HG03575 (cell line): ENCODE data around the gene OLA1.
A peak's percentile ranks its signal among the peaks of the same experiment; 100 is the strongest.
"Not testable (repeated sequence)": the region's sequence is repeated elsewhere in the genome, so short reads cannot be mapped to it uniquely, and the experiment has no call there.

Experiments
- ATAC-seq: cut with Tn5 transposase; IDR thresholded peaks from one replicate; pipeline ENCODE4 v1.9.1; 2021; ENCODE audit not compliant: unreplicated experiment, insufficient number of reproducible peaks, low FRiP score; ENCODE audit errors: extremely low read depth

OLA1 gene

DNA sequence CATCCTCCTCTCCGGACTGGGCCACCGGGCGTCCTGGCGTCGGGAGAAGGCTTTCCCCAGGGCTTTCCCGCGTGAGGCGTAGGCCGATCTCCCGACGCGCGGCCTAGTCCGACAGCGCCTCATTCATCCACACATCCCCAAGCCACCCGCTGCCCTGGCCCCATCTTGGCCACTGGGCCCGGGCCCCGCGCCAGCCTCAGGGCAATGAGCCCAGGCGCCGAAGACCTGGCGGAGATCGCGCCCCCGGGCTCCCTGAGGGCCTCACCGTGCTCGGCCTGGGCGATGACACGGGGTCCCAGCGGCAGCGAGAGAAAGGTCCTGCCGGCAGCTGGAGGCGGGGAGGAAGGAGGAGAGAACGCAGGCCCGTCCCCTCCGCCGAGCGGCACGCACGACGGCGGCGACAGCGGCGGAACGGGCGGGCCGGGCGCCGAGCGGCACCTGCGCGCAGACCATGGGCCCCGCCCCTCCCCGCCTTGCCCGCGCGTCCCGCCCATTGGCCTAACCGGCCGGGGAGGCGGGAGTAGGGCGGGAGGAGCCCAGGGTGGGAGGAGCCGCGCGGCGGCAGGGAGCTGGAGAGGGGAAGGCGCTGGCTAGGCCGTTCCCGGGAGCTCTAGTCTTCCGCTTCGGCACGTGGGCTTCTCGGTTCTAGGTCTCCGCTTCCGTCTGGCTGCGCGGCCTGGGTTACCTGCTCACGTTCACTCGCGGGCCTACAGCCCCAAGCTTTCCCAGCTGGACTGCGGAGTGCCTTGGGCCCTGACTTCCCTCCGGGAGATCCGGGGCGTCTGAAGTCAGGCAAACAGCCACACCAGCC lies at the start of gene OLA1:
Gene OLA1, minus strand, starts transcription at position 346 of the 811 bp plus-strand sequence. CDS start 1,717 bp downstream, outside the sequence.
- ATAC-seq = peak; percentile 70

DNA sequence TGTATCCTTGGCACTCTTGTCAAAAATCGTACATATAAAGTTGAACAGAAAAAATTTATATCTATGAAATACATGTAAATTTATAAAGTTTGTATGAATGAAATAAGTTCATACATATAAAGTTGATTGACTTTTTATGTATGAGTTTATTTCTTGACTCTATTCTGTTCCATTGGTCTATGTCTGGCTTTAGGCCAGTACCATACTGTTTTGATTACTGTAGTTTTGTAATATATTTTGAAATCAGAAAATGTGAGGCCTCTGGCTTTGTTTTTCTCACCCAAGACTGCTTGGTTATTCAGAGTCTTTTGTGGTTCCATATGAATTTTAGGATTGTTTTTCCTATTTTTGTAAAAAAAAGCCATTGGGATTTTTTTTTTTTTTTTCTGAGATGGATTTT lies 44.6 kb upstream of the OLA1 start:
- ATAC-seq = no peak

DNA sequence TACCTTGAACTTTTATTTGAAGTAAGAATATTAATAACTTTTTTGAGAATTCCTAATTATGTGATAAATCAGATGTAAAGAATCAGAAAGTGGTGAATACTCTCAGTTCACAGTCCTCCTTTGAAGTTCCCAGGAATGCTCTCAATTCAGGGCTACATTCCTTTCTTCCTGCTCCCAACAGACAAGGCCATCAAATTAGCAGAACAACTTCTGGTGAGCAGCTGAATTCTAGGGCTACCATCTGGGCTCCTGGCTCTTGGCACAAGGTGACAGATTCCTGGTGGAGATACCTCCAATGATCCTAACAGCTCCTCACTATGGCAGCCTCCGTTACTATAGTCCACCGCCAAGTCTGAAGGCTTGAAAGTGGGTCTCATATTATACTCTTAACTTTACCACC lies 37.8 kb upstream of the OLA1 start:
- no peak for ATAC-seq

DNA sequence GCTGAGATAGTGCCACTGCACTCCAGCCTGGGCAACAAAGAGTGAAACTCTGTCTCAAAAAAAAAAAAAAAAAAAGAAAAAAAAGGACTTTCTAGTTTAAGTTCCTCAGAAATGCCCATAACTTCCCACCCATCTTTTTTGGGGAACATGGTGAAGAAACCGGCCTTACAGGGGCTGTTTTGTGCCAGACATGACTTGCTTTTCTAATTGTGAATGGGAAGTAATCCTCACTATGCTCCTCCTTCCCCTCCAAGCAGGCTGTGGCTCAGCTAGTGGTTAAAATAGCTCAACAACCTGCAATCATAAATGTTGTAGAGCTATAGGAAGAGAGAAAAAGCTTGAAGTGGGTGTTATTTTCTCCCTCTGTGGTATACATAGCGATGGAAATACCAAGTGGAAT lies 34.1 kb upstream of the OLA1 start:
- no peak for ATAC-seq

DNA sequence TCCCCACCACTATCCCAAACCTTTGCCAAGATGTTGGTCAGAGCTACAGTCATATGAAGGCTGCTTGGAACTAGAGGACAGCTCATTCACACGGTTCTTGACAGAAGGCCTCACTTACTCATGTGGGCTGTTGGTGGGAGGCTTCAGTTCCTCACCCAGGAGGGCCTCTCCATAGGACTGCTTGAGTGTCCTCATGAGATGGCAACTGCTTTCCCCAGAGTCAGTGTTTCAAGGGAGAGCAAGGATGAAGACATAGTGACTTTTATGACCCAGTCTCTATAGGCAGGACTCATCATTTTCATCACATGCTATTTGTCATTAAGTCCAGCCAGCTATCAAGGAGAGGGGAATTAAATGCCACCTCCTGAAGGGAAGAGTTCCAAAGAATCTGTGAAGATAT lies 33.4 kb upstream of the OLA1 start:
- no peak for ATAC-seq

DNA sequence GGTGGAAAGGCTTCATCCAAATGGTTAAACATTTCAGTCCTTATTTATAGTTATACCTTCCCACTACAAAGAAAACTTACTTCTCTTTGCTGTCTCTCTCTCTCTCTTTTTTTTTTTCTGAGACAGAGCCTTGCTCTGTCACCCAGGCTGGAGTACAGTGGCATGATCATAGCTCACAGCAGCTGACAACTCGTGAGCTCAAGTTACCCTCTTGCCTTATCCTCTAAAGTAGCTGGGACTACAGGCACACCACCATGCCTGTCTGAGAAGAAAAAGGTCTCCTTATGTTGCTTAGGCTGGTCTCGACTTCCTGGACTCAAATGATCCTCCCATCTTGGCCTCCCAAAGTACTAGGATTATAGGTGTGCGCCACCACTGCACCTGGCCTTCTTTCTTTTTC lies 32.3 kb upstream of the OLA1 start:
- no peak for ATAC-seq

DNA sequence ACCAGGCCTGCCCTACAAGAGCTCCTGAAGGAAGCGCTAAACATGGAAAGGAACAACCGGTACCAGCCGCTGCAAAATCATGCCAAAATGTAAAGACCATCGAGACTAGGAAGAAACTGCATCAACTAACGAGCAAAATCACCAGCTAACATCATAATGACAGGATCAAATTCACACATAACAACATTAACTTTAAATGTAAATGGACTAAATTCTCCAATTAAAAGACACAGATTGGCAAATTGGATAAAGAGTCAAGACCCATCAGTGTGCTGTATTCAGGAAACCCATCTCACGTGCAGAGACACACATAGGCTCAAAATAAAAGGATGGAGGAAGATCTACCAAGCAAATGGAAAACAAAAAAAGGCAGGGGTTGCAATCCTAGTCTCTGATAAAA lies 21.9 kb upstream of the OLA1 start:
- not testable (repeated sequence) for ATAC-seq

DNA sequence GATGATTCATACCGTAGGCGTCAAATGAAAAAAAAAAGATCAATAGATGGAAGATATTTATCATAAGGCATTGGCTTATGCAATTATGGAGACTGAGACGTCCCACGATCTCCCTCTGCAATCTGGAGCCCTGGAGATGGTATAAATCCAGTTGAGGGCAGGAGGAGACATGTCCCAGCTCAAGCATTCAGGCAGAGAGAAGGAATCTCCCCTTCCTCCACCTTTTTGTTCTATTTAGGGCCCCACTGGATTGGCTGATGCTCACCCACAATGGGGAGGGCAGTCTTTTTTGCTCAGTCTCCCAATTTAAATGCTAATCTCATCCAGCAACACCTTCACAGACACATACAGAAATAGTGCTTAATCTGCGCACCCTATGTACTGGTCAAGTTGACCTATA lies 18.0 kb upstream of the OLA1 start:
- ATAC-seq = no peak

DNA sequence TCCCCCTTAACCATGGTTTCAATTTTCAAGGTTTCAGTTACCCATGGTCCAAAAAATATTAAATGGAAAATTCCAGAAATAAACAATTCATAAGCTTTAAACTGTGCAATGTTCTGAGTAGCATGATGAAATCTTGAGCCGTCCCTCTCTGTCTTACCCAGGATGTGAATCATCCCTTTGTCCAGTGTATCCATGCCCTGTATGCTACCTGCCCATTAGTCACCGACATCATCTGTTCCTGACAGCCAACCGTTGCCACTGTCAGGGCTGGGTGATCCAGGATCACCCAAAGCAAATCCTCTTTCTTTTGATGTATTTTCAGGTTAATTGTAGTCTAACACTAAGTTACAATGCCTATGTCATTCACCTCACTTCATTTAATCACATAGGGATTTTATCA lies 15.7 kb upstream of the OLA1 start:
- no peak for ATAC-seq

DNA sequence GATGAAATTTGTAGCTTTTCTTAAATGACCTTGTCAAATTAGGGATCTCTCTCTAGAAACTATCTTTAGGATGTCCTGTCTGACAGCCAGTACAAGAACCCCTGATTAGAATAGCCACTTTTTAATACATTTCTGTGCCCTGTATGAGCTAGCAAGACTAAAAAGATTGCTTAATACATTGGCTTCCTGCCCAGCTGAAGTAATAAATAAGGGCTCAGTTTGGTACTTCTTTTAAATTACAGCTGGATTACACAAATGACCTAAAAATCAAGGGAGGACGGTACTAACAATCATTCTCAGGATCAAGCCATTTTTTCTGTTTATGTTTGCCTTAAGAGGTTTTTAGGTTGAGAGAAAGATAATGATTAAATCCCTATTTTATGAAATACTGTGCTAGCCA lies 11.6 kb upstream of the OLA1 start:
- no peak for ATAC-seq

DNA sequence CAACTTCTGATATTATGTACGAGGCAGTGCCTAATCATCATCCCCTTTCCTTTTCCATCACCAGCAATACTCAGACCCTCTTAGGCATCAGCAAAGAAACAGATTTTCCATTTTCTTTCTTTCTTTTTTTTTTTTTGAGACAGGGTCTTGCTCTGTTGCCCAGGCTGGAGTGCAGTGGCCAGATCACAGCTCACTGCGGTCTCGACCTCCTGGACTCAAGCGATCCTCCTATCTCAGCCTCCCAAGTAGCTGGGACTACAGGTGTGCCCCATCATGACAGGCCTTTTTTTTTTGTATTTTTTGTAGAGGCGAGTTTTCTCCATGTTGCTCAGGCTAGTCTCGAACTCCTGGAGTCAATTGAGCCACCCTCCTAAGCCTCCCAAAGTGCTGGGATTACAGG lies 5.9 kb upstream of the OLA1 start:
- no peak for ATAC-seq

DNA sequence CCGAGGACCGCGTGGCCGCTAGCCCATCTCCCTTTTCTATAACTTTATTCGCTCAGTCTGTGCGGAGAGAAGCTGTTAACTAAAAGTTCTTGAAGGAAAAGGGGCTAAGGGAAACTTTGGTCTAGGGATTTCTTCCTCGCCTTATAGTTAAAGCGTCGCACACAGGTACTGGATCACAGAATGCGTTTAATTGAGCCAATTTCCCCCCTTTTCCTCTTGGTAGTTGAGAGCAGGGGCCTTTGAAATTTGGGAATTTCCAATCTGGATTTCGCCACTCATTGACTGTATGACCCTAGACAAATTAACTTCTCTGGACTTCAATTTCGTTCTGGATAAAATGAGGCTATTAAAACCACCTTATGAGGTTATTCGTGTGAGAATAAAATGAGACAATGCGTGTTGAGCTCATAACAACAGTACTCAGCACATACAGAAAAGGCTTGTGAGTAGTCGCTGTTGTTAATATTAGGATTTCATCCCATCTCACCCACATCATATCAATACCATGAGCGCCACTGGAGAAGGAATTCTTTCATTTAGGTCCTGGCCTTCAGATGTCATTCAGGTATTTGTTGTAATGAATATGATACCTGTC lies 763 bp upstream of the OLA1 start:
- ATAC-seq = no peak

DNA sequence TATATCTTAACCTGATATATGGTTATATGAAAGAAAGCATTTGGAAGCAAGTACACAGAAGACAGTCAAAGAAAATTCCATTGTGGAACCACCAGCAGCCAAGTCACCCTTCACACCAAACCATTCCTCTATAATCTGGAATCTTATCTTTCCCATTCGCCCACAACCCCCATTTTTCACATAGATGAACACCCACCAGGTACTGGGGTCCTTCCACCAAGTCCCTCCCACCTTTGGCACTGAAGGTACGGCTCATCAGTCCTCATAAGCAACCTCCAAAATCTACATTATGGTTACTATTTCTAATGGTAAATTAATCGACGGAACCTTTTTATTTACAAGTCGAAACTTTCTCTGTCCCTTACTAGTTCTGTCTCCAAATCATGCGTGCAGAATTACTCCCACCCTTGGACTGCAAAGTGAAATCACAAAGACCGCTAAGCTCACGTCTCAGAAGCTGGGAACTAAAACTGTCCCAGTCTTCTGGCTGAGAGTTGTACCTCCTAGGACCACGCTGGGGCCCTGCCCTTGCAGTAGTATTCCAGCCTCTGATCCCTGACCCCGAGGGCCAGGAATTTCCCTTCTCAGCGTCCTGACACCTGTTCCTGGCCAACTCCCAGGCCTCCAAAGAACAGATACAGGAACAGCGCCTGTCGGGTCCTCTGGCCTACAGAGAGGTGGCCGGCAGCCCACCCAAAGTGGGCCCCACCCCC lies 702 bp downstream of the OLA1 start:
- no peak for ATAC-seq

DNA sequence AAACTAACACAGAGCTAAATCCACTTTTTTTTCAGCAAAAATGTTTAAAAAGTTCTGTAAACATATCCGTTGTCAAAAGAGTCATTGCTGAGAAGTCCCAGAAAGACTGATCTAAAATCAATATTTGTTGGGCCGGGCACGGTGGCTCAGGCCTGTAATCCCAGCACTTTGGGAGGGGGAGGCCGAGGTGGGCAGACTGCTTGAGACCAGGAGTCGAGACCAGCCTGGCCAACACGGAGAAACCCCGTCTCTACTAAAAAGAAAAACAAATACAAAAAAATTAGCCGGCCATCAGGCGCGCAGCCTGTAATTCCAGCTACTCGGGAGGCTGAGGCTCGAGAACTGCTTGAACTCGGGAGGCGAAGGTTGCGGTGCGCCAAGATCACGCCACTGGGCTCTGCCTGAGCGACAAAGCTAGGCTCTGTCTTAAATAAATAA lies 1.4 kb downstream of the OLA1 start:
- ATAC-seq = no peak

DNA sequence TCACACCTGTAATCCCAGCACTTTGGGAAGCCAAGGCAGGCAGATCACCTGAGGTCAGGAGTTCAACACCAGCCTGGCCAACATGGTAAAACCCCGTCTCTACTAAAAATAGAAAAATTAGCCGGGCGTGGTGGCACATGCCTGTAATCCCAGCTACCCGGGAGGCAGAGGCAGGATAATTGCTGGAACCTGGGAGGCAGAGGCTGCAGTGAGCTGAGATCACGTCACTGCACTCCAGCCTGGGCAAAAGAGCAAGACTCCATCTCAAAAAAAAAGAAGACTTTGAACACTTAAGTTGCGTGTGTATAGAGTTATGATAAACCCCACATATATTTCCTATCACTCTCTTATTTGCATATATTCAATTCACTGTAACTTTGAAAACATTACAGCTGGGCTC lies 2.7 kb downstream of the OLA1 start:
- not testable (repeated sequence) for ATAC-seq

DNA sequence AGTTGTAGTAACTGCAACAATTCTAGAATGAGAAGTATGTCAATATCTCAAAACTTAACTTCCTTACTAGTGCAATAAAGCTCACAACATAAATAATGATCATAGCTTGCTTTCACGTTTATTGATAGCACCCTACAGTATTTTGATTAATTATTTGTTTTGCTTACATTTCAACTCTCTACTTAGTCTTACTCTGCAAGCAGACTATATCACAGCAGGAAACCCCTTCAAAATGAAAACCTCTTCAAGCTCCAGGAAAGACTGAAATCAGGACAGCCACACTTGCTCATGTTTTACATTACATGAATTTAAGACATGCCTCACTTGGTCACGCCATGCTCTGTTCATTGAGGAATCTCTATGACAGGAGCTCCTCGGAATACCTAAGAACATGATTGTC lies 3.3 kb downstream of the OLA1 start:
- ATAC-seq = no peak

DNA sequence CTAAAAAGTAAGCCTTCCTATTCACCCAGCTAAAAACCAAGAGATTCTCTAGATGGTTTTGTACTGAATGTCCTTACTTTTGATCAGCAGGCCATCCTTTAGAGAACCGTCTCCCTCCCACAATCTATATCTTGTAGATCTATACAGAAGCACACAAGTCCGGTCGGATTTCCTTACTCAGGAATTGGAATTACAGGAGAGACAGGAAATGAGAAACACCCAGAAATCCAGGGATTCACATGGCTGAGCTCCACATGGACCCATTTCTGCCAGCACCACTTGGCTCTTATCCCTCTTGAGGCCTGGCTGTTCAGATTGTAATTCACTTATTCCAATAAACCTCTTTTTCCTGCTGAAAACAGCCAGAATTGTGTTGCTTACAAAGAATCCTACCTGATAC lies 4.5 kb downstream of the OLA1 start:
- ATAC-seq = no peak

DNA sequence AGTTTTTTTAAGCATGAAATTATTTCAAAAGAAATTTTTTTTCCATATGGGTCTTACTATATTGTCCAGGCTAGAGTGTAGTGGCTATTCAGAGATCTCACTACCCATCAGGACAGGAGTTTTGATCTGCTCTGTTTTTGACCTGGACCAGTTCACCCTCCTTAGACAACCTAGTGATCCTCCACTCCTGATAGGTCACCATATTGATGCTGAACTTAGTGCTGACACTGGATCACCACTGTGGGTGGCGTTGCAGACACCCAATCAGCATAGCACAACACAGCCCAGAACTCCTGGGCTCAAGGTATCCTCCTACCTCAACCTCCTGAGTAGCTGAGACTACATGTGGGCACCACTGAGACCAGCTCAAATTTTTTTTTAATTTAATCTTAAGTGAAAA lies 8.2 kb downstream of the OLA1 start:
- no peak for ATAC-seq

DNA sequence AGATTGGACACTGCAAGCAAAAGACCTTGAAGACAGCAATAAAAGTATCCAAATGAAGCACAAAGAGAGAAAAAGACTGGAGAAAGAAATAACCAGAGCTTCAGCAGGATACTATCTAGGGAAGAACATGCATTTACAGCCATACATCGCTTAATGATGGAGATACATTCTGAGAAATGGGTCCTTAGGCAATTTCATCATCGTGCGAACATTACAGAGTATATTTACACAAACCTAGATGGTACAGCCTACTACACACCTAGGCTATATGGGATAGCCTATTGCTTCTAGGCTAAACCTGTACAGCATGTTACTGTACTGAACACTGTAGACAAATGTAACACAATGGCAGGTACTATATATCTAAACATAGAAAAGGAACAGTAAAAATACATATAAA lies 11.9 kb downstream of the OLA1 start:
- no peak for ATAC-seq

DNA sequence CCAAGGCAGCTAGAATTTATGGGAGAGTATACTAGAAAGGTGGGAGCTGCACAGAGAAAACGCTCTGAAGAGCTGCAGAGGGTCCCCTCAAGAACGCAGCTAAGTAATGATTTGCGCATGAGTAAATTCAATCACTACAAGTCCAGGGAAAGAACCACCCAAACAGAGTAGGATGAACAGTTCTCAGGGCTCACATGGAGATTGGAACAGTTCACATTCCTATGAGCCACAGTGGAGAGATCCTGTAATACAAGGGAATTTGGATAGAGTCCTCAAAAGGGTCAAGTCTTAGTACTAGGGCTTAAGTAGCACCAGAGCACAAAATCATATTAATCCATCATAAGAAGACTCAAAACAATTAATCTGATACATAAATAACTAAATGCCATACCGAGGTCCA lies 12.7 kb downstream of the OLA1 start:
- ATAC-seq = no peak
